ENCODE measurements around the gene CCDC169.
"Not testable (repeated sequence)": the region's sequence is repeated elsewhere in the genome, so short reads cannot be mapped to it uniquely, and the experiment has no call there.

The CCDC169 gene

GRCh38 chr13:36297366-36298338 is at the start of gene CCDC169:
CCDC169 (minus strand) TSS chr13:36297814; CDS start chr13:36297719, 95 bp downstream.
- peak; percentile 10 to 57 (median 34) for DNase-seq (ENCODE audit: low read depth in 4 of 4, low spot score in 1 of 4)

GRCh38 chr13:36346222-36347083 is 48.8 kb upstream of the CCDC169 start, which contains the start of gene SPART:
SPART (minus strand) TSS chr13:36346394; CDS start chr13:36335830, 10,564 bp downstream.
- DNase-seq (ENCODE audit: low read depth in 4 of 4, low spot score in 1 of 4), result peak; percentile 67 to 82 (median 75)

GRCh38 chr13:36345438-36346221 is 48.0 kb upstream of the CCDC169 start:
- peak in 3 of 4 experiments; percentile 1 to 17 (median 10) for DNase-seq (ENCODE audit: low read depth in 4 of 4, low spot score in 1 of 4)

GRCh38 chr13:36344886-36345437 is 47.3 kb upstream of the CCDC169 start:
- DNase-seq (ENCODE audit: low read depth in 4 of 4, low spot score in 1 of 4), result no peak

- no peak for DNase-seq (ENCODE audit: low read depth in 4 of 4, low spot score in 1 of 4)
Measured at GRCh38 chr13:36344173-36344572, 46.6 kb upstream of the CCDC169 start.

GRCh38 chr13:36343766-36344165 is 46.2 kb upstream of the CCDC169 start:
- no peak for DNase-seq (ENCODE audit: low read depth in 4 of 4, low spot score in 1 of 4)

- DNase-seq (ENCODE audit: low read depth in 4 of 4, low spot score in 1 of 4), result no peak
Measured at GRCh38 chr13:36342715-36343114, 45.1 kb upstream of the CCDC169 start.

- DNase-seq (ENCODE audit: low read depth in 4 of 4, low spot score in 1 of 4), result no peak
Measured at GRCh38 chr13:36341718-36342117, 44.1 kb upstream of the CCDC169 start.

GRCh38 chr13:36339600-36340155 is 42.1 kb upstream of the CCDC169 start:
- DNase-seq (ENCODE audit: low read depth in 4 of 4, low spot score in 1 of 4), result no peak

GRCh38 chr13:36337938-36338641 is 40.5 kb upstream of the CCDC169 start:
- no peak for DNase-seq (ENCODE audit: low read depth in 4 of 4, low spot score in 1 of 4)

GRCh38 chr13:36332986-36333385 is 35.4 kb upstream of the CCDC169 start:
- no peak for DNase-seq (ENCODE audit: low read depth in 4 of 4, low spot score in 1 of 4)

GRCh38 chr13:36332255-36332654 is 34.6 kb upstream of the CCDC169 start:
- DNase-seq (ENCODE audit: low read depth in 4 of 4, low spot score in 1 of 4), result not testable (repeated sequence)

GRCh38 chr13:36331280-36331679 is 33.7 kb upstream of the CCDC169 start:
- DNase-seq (ENCODE audit: low read depth in 4 of 4, low spot score in 1 of 4), result no peak

- no peak for DNase-seq (ENCODE audit: low read depth in 4 of 4, low spot score in 1 of 4)
Measured at GRCh38 chr13:36329361-36329760, 31.7 kb upstream of the CCDC169 start.

- no peak for DNase-seq (ENCODE audit: low read depth in 4 of 4, low spot score in 1 of 4)
Measured at GRCh38 chr13:36328821-36329220, 31.2 kb upstream of the CCDC169 start.

- DNase-seq (ENCODE audit: low read depth in 4 of 4, low spot score in 1 of 4), result no peak
Measured at GRCh38 chr13:36325912-36326311, 28.3 kb upstream of the CCDC169 start.

GRCh38 chr13:36324881-36325280 is 27.3 kb upstream of the CCDC169 start:
- not testable (repeated sequence) for DNase-seq (ENCODE audit: low read depth in 4 of 4, low spot score in 1 of 4)

- no peak for DNase-seq (ENCODE audit: low read depth in 4 of 4, low spot score in 1 of 4)
Measured at GRCh38 chr13:36323951-36324566, 26.4 kb upstream of the CCDC169 start.

- DNase-seq (ENCODE audit: low read depth in 4 of 4, low spot score in 1 of 4), result no peak
Measured at GRCh38 chr13:36323408-36323807, 25.8 kb upstream of the CCDC169 start.
